ENCODE results near the gene FSIP1.

DNA sequence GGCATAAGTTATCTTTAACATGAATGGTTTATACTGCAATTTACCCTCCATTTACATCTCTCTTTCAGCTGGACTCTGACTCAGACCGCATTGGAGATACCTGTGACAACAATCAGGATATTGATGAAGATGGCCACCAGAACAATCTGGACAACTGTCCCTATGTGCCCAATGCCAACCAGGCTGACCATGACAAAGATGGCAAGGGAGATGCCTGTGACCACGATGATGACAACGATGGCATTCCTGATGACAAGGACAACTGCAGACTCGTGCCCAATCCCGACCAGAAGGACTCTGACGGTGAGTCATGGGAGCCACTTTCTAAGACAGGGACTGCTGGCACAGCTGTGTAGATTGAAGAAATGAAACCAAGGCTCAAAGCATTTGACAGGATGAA is 190.1 kb downstream of the FSIP1 start:
- no peak for TF ChIP-seq SPI1 (IDR thresholded peaks at IDR 0.05; ENCODE audit: low read depth, low read length)
- TF ChIP-seq POLR2A (IDR thresholded peaks at IDR 0.05; ENCODE audit: low read depth, low read length), result no peak
- TF ChIP-seq POLR2AphosphoS5 (IDR thresholded peaks at IDR 0.05; ENCODE audit: low read depth, low read length), result no peak
- TF ChIP-seq TAF1 (IDR thresholded peaks at IDR 0.05; ENCODE audit: low read depth, low read length), result no peak
- no peak for TF ChIP-seq POU2F2 (IDR thresholded peaks at IDR 0.05; ENCODE audit: low read depth, low read length)
